ENCODE results near the gene DHX30.
"Not testable (repeated sequence)": the region's sequence is repeated elsewhere in the genome, so short reads cannot be mapped to it uniquely, and the experiment has no call there.

The DHX30 gene

GRCh38 chr3:47802734-47803479, at the start of gene DHX30:
Gene DHX30, plus strand, starts transcription at chr3:47803138. Its CDS starts 7,546 bp downstream, at chr3:47810684.
- DNase-seq (ENCODE audit: insufficient read length, low spot score), result peak; percentile 87
- FAIRE-seq, result peak; percentile 90

GRCh38 chr3:47758261-47759025, 44.5 kb upstream of the DHX30 start:
- FAIRE-seq, result no peak

GRCh38 chr3:47760207-47760606, 42.7 kb upstream of the DHX30 start:
- FAIRE-seq; DNase-seq (ENCODE audit: insufficient read length, low spot score): not testable (repeated sequence)

More at GRCh38 chr3:47758261-47759025, 44.5 kb upstream of the DHX30 start:
- DNase-seq (ENCODE audit: insufficient read length, low spot score), result no peak

GRCh38 chr3:47761046-47761445, 41.9 kb upstream of the DHX30 start:
- no peak for DNase-seq (ENCODE audit: insufficient read length, low spot score)
- no peak for FAIRE-seq

GRCh38 chr3:47762233-47762632, 40.7 kb upstream of the DHX30 start:
- FAIRE-seq (no peak), DNase-seq (ENCODE audit: insufficient read length, low spot score) (no peak)

- DNase-seq (ENCODE audit: insufficient read length, low spot score), result no peak
- FAIRE-seq, result no peak
These were observed 36.8 kb upstream of the DHX30 start for GRCh38 chr3:47766186-47766585.

- DNase-seq (ENCODE audit: insufficient read length, low spot score) (no peak), FAIRE-seq (no peak)
These were observed 30.9 kb upstream of the DHX30 start for GRCh38 chr3:47772047-47772446.

GRCh38 chr3:47772788-47773187, 30.1 kb upstream of the DHX30 start:
- FAIRE-seq (no peak), DNase-seq (ENCODE audit: insufficient read length, low spot score) (no peak)

- FAIRE-seq (no peak), DNase-seq (ENCODE audit: insufficient read length, low spot score) (no peak)
These were observed 24.2 kb upstream of the DHX30 start for GRCh38 chr3:47778746-47779145.

GRCh38 chr3:47780741-47781684, 21.9 kb upstream of the DHX30 start:
- DNase-seq (ENCODE audit: insufficient read length, low spot score), result peak; percentile 23
- peak; percentile 73 for FAIRE-seq

GRCh38 chr3:47781685-47782445, 21.1 kb upstream of the DHX30 start, which contains the start of gene SMARCC1:
Gene SMARCC1, minus strand, starts transcription at chr3:47781893. Its CDS starts 96 bp downstream, at chr3:47781797.
- DNase-seq (ENCODE audit: insufficient read length, low spot score) (peak; percentile 87), FAIRE-seq (peak; percentile 92)

GRCh38 chr3:47782446-47783308, 20.3 kb upstream of the DHX30 start:
- DNase-seq (ENCODE audit: insufficient read length, low spot score) (peak; percentile 9), FAIRE-seq (peak; percentile 84)

GRCh38 chr3:47783673-47784072, 19.3 kb upstream of the DHX30 start:
- FAIRE-seq (no peak), DNase-seq (ENCODE audit: insufficient read length, low spot score) (no peak)

GRCh38 chr3:47791193-47791855, 11.6 kb upstream of the DHX30 start:
- no peak for FAIRE-seq
- DNase-seq (ENCODE audit: insufficient read length, low spot score), result no peak

- no peak for FAIRE-seq
- DNase-seq (ENCODE audit: insufficient read length, low spot score), result no peak
These were observed 10.2 kb upstream of the DHX30 start for GRCh38 chr3:47792699-47793098.

- FAIRE-seq (no peak), DNase-seq (ENCODE audit: insufficient read length, low spot score) (no peak)
These were observed 8.4 kb upstream of the DHX30 start for GRCh38 chr3:47794544-47794943.

GRCh38 chr3:47799733-47800132, 3.2 kb upstream of the DHX30 start:
- FAIRE-seq (no peak), DNase-seq (ENCODE audit: insufficient read length, low spot score) (no peak)

- no peak for DNase-seq (ENCODE audit: insufficient read length, low spot score)
- FAIRE-seq, result peak; percentile 14
These were observed 615 bp downstream of the DHX30 start for GRCh38 chr3:47803480-47804025.
